Chondrocyte (in vitro differentiated cells): ENCODE data around the gene C15orf62. TPM values are rescaled to one million over a fixed set of nuclear protein-coding genes. Genes with fewer than 3 reads are reported as not detected.
A peak's percentile ranks its signal among the peaks of the same experiment; 100 is the strongest.

ENCODE experiments used
- DNase-seq: peaks from one replicate; pipeline ENCODE4 v3.0.0; 2021; ENCODE audit warnings: mixed read lengths, low spot score
- H3K27ac Mint-ChIP-seq: one replicate; pipeline ENCODE4 v1.8.0; 2021; ENCODE audit warnings: mild to moderate bottlenecking, moderate library complexity, mixed read lengths; ENCODE audit not compliant: unreplicated experiment
- H3K27me3 Mint-ChIP-seq: 2 replicates; pipeline ENCODE4 v1.8.0; 2021; ENCODE audit warnings: low read depth, mixed read lengths
- H3K36me3 Mint-ChIP-seq: 2 replicates; pipeline ENCODE4 v1.8.0; 2021; ENCODE audit warnings: low read depth, mixed read lengths
- H3K4me1 Mint-ChIP-seq: 2 replicates; pipeline ENCODE4 v1.8.0; 2021; ENCODE audit warnings: low read depth, mild to moderate bottlenecking, mixed read lengths
- H3K4me3 Mint-ChIP-seq: one replicate; pipeline ENCODE4 v1.8.0; 2021; ENCODE audit warnings: mild to moderate bottlenecking, moderate library complexity, mixed read lengths; ENCODE audit not compliant: unreplicated experiment
- H3K9me3 Mint-ChIP-seq: 2 replicates; pipeline ENCODE4 v1.8.0; 2021; ENCODE audit warnings: low read depth, mixed read lengths
- total RNA-seq: library from RNA; stranded (reverse); gene quantifications from 3 replicates; pipeline ENCODE4 v1.2.1, GENCODE V29; 2021
- TF ChIP-seq, protein P1 (sequence below): fragments of 200-600 bp; sonication (generic); IDR thresholded peaks from 2 replicates; pipeline ENCODE4 v1.5.0; 2021; ENCODE audit warnings: antibody characterized with exemption, mild to moderate bottlenecking, moderate library complexity

The C15orf62 gene
- total RNA-seq, 1 donor from 2014 or later = 0.12 TPM

DNA sequence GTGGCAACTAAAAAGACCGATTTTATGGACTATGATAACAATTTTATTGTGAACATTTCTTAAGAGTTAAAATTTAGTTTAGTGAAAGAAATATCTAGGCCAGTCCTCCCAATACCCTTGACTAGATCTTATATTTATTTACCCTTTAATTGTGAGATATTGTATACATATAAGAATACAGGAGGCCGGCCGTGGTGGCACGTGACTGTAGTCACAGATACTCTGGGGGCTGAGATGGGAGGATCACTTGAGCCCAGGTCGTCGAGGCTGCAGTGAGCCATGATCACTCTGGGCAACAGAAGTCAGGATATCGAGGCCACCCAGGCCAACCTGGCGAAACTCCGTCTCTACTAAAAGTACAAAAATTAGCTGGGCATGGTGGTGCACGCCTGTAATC is 14.0 kb upstream of the C15orf62 start:
- H3K36me3 Mint-ChIP-seq = peaks cover 2% of the 10 kb centered on the region
- H3K4me1 Mint-ChIP-seq = peaks cover 25% of the 10 kb centered on the region
- H3K9me3 Mint-ChIP-seq = no peaks in the 10 kb centered on the region
- H3K27me3 Mint-ChIP-seq = peaks cover 3% of the 10 kb centered on the region
- H3K4me3 Mint-ChIP-seq = peak overlapping the region; percentile 91
- DNase-seq = no peak
- H3K27ac Mint-ChIP-seq = peak overlapping the region; percentile 95
- TF ChIP-seq, protein P1, sequence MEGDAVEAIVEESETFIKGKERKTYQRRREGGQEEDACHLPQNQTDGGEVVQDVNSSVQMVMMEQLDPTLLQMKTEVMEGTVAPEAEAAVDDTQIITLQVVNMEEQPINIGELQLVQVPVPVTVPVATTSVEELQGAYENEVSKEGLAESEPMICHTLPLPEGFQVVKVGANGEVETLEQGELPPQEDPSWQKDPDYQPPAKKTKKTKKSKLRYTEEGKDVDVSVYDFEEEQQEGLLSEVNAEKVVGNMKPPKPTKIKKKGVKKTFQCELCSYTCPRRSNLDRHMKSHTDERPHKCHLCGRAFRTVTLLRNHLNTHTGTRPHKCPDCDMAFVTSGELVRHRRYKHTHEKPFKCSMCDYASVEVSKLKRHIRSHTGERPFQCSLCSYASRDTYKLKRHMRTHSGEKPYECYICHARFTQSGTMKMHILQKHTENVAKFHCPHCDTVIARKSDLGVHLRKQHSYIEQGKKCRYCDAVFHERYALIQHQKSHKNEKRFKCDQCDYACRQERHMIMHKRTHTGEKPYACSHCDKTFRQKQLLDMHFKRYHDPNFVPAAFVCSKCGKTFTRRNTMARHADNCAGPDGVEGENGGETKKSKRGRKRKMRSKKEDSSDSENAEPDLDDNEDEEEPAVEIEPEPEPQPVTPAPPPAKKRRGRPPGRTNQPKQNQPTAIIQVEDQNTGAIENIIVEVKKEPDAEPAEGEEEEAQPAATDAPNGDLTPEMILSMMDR = no peak

GRCh38 chr15:40756938-40757337 is 12.8 kb upstream of the C15orf62 start:
- TF ChIP-seq, protein P1 = no peak
- Mint-ChIP-seq H3K36me3 (no peaks in the 10 kb centered on the region), H3K27ac (no peak overlapping the region)

DNA sequence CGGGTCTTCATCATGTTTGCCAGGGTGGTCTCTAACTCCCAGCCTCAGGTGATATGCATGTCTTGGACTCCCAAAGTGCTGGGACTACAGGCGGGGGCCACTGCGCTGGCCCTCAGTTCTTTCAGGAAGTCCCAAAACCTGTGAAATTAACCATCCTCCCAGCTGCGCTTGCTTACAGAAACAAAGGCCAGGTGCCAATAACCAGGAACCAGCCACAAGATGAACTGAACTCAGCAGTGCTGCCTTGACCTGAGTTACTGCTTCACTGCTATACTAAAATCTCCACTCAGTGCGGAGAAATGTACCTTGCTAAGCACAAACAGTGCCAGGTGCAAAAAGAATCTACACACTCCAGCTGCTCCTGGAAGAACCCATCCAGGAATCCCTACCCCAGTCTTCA is 9.8 kb upstream of the C15orf62 start:
- Mint-ChIP-seq H3K9me3 (no peaks in the 10 kb centered on the region), H3K36me3 (no peaks in the 10 kb centered on the region), H3K4me1 (peaks cover 21% of the 10 kb centered on the region), H3K27me3 (peaks cover 3% of the 10 kb centered on the region), H3K27ac (no peak overlapping the region), H3K4me3 (no peak overlapping the region)
- TF ChIP-seq, protein P1 = no peak
- DNase-seq = no peak

More at GRCh38 chr15:40756938-40757337, 12.8 kb upstream of the C15orf62 start:
- DNase-seq = no peak
- Mint-ChIP-seq H3K9me3 (no peaks in the 10 kb centered on the region), H3K4me3 (no peak overlapping the region), H3K4me1 (peaks cover 25% of the 10 kb centered on the region), H3K27me3 (peaks cover 3% of the 10 kb centered on the region)

DNA sequence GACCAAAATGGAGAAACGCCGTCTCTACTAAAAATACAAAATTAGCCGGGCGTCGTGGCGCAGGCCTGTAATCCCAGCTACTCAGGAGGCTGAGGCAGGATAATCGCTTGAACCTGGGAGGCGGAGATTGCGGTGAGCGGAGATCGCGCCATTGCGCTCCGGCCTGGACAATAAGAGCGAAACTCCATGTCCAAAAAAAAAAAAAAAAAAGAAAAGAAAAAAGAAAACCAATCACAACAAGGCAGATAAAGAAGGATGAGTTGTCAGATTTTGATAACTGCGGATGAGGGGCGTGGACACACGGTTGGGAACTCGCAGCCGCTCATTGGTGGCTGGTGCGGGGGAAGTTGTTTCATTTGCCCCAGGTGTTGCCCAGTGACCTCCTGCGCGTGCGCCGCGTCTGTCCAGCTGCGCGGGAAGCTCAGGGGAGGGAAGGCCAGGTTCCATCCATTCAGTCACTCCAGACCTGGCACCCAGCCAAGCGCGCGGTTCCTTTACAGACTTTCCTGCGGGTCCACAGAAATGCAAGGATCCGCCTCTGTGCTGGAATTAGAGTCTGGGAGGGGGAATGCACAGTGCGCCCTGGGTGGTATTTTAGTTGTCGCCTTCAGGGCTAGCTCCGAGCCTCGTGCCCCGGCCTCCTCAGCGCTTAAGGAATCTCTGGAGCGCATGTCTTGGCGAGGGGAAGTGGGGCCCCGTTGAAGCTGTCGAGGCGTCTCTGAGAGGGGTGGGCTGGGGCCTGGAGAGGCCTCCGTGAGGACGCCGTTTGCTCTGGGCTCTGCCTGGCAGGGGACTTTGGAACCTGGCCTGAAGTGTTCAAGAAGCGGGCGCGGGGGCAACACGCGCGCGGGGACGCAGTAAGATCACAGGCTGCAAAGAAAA is 6.6 kb upstream of the C15orf62 start:
- peak overlapping the region; percentile 69 for H3K27ac Mint-ChIP-seq
- H3K27me3 Mint-ChIP-seq = peaks cover 3% of the 10 kb centered on the region
- H3K9me3 Mint-ChIP-seq = no peaks in the 10 kb centered on the region
- DNase-seq = no peak
- TF ChIP-seq, protein P1 = no peak
- H3K36me3 Mint-ChIP-seq = no peaks in the 10 kb centered on the region
- H3K4me3 Mint-ChIP-seq = peak overlapping the region; percentile 75
- peaks cover 39% of the 10 kb centered on the region for H3K4me1 Mint-ChIP-seq

- Mint-ChIP-seq H3K27ac (peak within 1 kb of the TSS; percentile 69), H3K9me3 (no peaks in the 10 kb centered on the region), H3K4me1 (peaks cover 39% of the 10 kb centered on the region), H3K27me3 (peaks cover 3% of the 10 kb centered on the region), H3K4me3 (peak within 1 kb of the TSS; percentile 75), H3K36me3 (no peaks in the 10 kb centered on the region)
- TF ChIP-seq, protein P1 = peak; percentile 70
- no peak for DNase-seq
These were observed 5.8 kb upstream of the C15orf62 start, which contains the start of gene GCHFR for GRCh38 chr15:40763801-40764628. Gene GCHFR (plus strand): TSS chr15:40764068. CDS start chr15:40764181, 113 bp downstream.
